ENCODE results near the gene PDE7B.

The PDE7B gene

DNA sequence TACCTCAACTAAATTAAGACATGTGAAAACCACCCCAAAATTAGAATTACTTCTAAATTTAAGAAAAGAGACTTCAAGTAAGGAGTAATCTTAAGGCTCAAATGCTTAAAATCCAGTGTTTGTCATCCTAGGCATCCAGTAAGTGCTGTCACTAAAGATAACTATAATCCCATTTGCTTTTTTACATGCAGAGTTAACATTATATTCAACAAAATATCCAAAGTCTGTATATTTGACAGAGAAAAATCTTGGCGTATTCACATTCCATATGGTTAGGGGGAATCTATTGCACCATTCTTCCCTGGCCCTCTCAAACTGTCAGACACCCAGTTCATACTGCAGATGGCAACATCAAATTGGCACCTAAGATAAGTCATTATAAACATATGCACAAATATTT, 381.2 kb downstream of the PDE7B start:
- TF ChIP-seq SIN3A (IDR thresholded peaks at IDR 0.05; ENCODE audit: borderline replicate concordance, insufficient read depth, low read length) (no peak), FOXP2 (optimal IDR thresholded peaks at IDR 0.05; ENCODE audit: borderline replicate concordance, extremely low read depth, extremely low read length, insufficient read depth) (no peak), TAF1 (IDR thresholded peaks at IDR 0.05; ENCODE audit: borderline replicate concordance, insufficient read depth, low read length) (no peak), POLR2AphosphoS5 (IDR thresholded peaks at IDR 0.05; ENCODE audit: low read depth, low read length) (no peak)

DNA sequence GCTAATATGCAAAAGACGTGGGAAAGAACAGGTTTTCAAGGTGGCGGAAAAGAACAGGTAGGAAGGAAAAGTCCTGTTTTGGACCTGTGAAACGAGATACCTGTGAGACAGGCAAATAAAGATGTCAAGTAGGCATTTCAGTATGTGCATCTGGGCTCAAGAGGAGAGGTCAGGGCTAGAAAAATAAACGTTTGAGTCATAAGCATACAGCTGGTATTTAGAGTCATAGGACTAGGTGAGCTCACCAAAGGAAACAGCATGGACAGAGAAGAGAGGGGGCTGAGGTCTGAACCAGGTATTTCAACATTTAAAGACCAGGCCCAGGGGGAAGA, 383.7 kb downstream of the PDE7B start:
- TF ChIP-seq FOXP2 (optimal IDR thresholded peaks at IDR 0.05; ENCODE audit: borderline replicate concordance, extremely low read depth, extremely low read length, insufficient read depth): no peak
- no peak for TF ChIP-seq SIN3A (IDR thresholded peaks at IDR 0.05; ENCODE audit: borderline replicate concordance, insufficient read depth, low read length)
- TF ChIP-seq POLR2AphosphoS5 (IDR thresholded peaks at IDR 0.05; ENCODE audit: low read depth, low read length): no peak
- TF ChIP-seq TAF1 (IDR thresholded peaks at IDR 0.05; ENCODE audit: borderline replicate concordance, insufficient read depth, low read length): no peak
- TF ChIP-seq, protein P1, sequence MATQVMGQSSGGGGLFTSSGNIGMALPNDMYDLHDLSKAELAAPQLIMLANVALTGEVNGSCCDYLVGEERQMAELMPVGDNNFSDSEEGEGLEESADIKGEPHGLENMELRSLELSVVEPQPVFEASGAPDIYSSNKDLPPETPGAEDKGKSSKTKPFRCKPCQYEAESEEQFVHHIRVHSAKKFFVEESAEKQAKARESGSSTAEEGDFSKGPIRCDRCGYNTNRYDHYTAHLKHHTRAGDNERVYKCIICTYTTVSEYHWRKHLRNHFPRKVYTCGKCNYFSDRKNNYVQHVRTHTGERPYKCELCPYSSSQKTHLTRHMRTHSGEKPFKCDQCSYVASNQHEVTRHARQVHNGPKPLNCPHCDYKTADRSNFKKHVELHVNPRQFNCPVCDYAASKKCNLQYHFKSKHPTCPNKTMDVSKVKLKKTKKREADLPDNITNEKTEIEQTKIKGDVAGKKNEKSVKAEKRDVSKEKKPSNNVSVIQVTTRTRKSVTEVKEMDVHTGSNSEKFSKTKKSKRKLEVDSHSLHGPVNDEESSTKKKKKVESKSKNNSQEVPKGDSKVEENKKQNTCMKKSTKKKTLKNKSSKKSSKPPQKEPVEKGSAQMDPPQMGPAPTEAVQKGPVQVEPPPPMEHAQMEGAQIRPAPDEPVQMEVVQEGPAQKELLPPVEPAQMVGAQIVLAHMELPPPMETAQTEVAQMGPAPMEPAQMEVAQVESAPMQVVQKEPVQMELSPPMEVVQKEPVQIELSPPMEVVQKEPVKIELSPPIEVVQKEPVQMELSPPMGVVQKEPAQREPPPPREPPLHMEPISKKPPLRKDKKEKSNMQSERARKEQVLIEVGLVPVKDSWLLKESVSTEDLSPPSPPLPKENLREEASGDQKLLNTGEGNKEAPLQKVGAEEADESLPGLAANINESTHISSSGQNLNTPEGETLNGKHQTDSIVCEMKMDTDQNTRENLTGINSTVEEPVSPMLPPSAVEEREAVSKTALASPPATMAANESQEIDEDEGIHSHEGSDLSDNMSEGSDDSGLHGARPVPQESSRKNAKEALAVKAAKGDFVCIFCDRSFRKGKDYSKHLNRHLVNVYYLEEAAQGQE (IDR thresholded peaks at IDR 0.05; ENCODE audit: insufficient read depth in 1 of 2, low read depth in 2 of 2, low read length in 2 of 2): no peak

DNA sequence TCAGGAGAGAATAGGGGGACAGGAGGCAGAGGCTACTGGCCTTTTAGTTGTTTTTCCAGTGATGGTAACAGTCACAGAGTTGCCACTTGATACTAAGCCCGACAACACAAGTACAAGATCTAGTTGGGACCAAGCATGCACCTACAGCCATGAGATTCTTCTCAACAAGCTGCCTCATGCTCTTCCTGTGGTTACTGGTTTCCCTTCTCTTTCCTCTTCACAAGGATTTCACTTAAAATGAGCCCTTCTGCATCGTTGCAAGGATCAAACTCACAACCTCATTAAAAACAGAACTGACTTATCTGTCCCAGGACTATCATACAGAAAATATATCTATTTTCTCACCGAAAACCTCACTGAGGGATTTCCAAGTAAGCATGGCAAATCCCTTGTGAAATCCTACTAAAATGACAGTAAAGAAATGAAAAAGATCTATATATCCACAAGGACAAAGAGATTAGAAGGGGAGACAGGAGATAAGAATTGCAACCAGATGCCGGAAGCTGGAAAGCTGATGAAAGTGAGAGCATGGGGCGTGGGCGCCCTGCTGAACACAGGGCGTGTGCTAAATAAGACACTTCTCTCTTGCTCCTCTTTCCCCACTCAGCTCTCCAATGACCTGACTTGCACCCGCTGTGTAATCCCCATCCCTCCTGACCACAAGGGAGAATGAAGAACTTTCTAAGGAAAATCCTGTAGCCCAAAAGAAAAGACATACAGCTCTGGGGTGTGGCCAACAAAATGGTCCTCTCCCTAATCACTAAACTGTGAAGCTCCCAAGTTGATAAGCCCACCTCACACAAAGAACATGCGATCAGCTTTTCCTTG, 385.2 kb downstream of the PDE7B start:
- no peak for TF ChIP-seq TAF1 (IDR thresholded peaks at IDR 0.05; ENCODE audit: borderline replicate concordance, insufficient read depth, low read length)
- TF ChIP-seq SIN3A (IDR thresholded peaks at IDR 0.05; ENCODE audit: borderline replicate concordance, insufficient read depth, low read length): no peak
- no peak for TF ChIP-seq POLR2AphosphoS5 (IDR thresholded peaks at IDR 0.05; ENCODE audit: low read depth, low read length)
- TF ChIP-seq, protein P1 (IDR thresholded peaks at IDR 0.05; ENCODE audit: insufficient read depth in 1 of 2, low read depth in 2 of 2, low read length in 2 of 2): no peak
- no peak for TF ChIP-seq FOXP2 (optimal IDR thresholded peaks at IDR 0.05; ENCODE audit: borderline replicate concordance, extremely low read depth, extremely low read length, insufficient read depth)

DNA sequence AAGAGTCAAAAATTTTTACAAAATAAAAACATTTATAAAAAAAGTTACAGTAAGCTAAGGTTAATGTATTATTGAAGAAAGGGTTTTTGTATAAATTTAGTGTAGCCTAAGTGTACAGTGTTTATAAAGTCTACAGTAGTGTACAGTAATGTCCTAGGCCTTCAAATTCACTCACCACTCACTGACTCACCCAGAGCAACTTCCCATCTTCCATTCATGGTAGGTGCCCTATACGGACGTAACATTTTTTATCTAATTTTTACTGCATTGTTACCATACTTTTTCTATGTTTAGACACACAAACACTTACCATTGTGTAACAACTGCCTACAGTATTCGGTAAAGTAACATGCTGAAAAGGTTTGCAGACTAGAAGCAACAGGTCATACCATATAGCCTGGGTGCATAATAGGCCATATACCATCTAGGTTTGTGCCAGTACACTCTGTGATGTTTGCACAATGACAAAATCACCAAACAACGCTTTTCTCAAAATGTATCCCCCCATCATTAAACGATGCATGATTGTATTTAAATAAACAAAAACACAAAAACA, 392.6 kb downstream of the PDE7B start:
- TF ChIP-seq FOXP2 (optimal IDR thresholded peaks at IDR 0.05; ENCODE audit: borderline replicate concordance, extremely low read depth, extremely low read length, insufficient read depth): no peak
- no peak for TF ChIP-seq SIN3A (IDR thresholded peaks at IDR 0.05; ENCODE audit: borderline replicate concordance, insufficient read depth, low read length)
- TF ChIP-seq TAF1 (IDR thresholded peaks at IDR 0.05; ENCODE audit: borderline replicate concordance, insufficient read depth, low read length): no peak
- TF ChIP-seq, protein P1 (IDR thresholded peaks at IDR 0.05; ENCODE audit: insufficient read depth in 1 of 2, low read depth in 2 of 2, low read length in 2 of 2): no peak
- no peak for TF ChIP-seq POLR2AphosphoS5 (IDR thresholded peaks at IDR 0.05; ENCODE audit: low read depth, low read length)

Data from PFSK-1 (cell line).